Measurements from ENCODE around the gene ZFP36L1.

Gene ZFP36L1, protein sequence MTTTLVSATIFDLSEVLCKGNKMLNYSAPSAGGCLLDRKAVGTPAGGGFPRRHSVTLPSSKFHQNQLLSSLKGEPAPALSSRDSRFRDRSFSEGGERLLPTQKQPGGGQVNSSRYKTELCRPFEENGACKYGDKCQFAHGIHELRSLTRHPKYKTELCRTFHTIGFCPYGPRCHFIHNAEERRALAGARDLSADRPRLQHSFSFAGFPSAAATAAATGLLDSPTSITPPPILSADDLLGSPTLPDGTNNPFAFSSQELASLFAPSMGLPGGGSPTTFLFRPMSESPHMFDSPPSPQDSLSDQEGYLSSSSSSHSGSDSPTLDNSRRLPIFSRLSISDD

DNA sequence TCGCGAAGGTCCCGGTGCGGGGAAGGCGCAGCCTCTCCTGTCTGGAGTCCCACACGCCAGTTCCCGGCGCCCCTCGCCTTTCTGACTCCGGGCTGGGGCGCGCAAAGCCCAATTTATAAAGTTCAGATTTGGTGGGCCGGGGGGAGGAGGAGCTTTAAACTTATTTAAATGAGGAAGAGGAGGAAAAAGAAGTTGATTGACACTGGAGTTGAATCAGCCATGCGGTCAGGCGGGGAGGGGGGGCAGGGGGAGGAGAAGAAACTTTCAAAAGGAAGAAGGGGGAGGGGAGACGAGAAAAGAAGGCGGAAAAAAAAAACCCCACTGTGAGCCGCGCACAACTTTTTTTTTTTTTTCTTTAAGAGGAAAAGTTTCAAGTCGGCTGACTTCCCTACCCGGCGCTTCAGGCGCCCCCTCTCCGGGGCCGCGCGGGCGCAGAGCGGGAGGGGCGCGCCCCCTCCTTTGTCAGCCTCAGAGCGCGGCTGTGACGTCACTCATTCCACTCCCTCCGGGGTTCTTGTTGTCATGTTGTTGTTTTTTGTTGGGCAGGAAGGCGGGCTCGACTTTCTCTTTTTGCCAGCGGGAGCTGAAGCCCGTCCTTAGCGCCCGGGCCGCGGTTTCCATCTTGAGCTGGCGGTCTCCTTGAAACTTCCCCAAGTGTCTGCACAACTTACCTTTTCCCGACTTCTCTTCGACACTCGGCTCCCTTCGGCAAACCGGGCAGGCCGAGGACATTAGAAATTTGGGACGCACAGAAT lies at the start of gene ZFP36L1:
TSS of gene ZFP36L1 (minus strand) at position 89 of the 755 bp plus-strand sequence. CDS start 129 bp downstream, outside the sequence.
- peak; percentile 96 for DNase-seq (ENCODE audit: low spot score)
- FAIRE-seq, result no peak

DNA sequence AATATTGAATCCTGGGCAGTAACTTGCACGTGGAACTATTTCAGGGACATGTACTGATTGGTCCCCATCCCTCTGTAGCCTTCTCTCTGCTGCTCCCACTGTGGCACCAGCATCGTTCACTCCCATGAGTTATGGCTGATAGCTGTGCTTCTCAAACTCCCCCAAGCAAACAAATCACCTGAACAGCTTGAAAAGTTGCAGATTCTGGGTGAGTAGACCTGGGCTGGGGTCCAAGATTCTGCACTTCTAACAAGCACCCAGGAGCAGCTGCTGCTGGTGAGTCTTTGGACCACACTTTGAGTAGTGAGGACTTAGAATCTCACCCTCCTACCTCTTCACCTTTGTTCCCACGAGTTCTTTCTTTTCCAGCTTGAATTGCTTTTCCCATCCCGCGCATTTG lies 49.4 kb upstream of the ZFP36L1 start:
- FAIRE-seq (no peak), DNase-seq (ENCODE audit: low spot score) (no peak)

DNA sequence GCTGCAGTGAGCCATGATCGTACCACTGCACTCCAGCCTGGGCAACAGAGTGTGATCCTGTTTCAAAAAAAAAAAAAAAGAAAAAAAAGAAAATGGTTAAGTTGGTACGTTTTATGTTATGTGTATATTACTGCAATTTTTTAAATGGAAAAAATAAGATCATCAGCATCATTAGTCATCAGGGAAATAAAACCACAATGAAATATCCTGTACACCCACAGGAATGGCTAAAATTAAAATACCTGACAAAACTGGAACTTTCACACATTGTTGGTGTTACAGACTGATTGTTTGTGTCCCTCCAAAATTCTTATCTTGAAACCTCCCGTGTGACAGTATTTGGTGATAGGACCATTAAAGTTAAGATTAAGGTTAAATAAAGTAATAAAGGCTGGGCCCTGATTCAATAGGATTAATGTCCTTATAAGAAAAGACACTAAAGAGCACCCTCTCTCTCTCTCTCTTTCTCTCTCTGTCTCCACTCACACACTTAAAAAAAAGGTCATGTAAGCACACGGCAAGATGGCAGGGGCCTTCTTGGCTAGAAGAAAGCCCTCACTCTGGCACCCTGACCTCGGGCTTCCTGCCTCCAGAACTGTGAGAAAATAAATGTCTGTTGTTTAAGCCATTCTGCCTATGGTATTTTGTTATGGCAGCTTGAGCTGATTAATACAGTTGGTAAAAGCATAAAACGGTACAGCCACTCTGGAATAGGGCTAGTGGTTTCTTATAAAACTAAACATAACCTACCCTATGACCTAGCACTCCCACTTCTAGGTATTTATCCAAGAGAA lies 48.3 kb upstream of the ZFP36L1 start:
- FAIRE-seq, result no peak
- no peak for DNase-seq (ENCODE audit: low spot score)

DNA sequence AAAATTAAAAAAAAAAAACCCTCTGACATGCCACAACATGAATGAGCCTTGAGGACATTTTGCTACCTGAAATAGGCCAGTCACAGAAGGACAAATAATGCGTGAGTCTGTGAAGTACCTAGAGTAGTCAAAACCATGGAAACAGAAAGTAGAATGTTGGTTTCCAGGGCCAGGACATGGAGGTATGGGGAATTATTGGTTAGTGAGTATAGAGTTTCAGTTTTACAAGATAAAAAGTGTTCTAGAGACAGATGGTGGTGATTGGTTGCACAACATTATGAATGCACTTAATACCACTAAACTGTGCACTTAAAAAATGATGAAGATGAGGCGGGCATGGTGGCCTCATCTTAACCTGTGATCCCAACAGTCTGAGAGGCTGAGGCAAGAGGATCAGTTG lies 47.6 kb upstream of the ZFP36L1 start:
- DNase-seq (ENCODE audit: low spot score) (no peak), FAIRE-seq (no peak)

DNA sequence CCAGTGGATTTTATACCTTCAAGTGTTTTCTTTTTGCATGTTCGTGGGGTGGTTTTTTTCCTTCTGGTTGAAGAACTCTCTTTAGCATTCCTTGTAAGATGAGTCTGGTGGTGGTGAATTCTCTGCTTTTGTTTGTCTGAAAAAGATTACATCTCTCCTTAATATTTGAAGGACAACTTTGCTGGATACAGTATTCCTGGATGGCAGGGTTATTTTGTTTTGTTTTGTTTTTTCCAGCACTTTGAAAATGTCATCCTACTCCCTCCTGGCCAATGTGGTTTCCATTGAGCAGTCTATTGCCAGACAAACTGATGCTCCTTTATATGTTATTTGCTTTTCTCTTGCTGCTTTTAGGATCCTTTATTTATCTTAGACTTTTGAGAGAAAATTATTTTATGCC lies 43.2 kb upstream of the ZFP36L1 start:
- DNase-seq (ENCODE audit: low spot score), result no peak
- peak; percentile 85 for FAIRE-seq

DNA sequence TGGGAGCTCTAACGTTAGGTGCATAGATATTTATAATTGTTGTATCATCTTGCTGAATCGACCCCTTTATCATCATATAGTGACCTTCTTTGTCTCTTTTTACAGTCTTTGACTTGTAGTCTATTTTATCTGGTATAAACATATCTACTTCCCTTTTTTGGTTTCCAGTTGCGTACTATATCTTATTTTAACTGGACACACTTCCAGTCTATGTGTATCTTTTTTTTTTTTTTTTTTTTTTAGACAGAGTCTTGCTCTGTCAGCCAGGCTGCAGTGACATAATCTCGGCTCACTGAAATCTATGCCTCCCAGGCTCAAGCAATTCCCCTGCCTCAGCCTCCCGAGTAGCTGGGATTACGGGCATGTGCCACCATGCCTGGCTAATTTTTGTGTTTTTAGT lies 41.9 kb upstream of the ZFP36L1 start:
- no peak for FAIRE-seq
- no peak for DNase-seq (ENCODE audit: low spot score)

DNA sequence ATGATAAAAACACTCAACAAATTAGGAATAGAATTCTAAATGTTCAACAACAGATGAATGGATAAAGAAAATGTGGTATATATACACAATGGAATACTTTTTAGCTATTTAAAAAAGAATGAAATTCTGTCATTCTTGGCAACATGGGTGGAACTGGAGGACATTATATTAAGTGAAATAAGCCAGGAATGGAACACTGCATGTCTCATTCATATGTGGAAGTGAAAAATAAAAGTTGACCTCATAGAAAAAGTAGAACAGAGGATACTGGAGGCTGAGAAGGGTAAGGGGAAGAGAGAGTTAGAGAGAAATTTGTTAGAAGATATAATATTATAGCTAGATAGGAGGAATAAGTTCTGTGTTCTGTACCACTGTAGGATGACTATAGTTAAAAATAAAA lies 35.8 kb upstream of the ZFP36L1 start:
- FAIRE-seq, result no peak
- DNase-seq (ENCODE audit: low spot score), result no peak

DNA sequence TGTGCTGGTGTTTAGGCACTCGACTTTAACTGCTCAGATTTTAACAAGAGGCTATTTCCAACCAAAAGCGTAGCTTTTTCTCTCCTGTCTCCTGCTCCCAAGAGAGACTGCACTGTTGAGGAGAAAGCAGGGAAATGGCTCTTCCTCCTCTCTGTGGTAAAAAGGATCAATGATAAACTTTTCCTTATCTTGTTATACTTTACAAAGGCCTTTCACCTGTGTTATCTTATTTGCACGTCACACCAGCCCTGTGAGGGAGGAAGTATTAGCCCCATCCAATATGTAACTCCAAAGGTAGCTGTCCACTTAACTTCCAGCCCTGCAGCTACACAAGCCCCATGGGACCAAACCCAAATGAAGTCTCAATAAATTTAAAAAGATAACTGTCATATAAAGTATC lies 32.9 kb upstream of the ZFP36L1 start:
- FAIRE-seq (peak; percentile 48), DNase-seq (ENCODE audit: low spot score) (no peak)

DNA sequence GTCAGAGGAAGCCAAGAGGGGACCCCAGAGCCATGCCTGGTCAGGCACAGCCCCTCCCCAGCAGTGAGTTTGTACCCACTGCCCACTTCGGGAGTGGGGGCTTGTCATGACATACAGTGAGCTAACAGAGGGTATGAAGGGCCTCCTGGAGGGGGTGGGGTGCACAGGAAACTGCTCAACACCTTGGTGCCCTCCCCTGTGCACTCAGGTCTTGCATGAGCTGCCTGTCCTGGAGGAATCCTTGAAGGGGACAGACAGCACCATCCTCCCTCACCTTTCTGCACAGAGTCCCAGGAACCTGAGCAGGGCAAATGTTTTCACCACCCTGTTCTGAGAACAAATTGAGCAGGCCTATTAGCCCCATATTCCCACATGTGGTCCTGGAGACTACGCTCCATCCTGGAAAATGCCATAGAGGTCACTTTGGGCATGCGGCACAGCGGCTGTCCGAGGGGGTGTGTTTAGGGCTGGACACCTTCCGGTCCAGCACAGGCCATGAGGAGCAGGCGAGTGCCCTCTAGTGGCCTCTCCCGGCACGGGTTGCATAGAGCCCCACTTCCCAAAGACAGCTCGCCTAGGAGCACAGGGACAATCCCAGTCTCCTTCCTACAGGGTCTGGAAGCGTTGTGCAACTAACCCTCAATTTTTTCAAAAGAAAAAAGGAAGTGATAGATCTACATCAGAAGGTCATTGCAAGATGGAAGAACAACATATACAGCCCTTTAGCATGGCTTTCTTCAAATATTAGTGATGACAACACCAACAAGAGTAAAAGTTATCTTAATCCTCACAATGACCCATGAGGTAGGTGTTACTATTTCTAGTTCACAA lies 31.9 kb upstream of the ZFP36L1 start:
- FAIRE-seq (peak; percentile 98), DNase-seq (ENCODE audit: low spot score) (peak; percentile 98)

DNA sequence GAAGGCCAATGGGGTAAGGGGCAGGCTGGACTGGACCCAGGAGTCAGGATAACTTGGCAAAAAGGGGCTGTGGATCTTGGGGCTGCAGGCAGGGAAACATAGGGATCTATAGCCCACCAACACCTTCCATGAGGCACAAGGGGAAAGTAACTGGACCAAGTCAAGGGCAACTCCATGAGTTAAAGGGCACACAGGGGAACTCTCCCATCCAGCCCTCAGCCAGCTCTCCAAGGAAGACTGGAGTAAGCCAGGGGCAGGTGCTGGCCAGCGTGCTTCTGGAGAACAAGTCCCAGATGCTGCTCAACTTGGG lies 31.3 kb upstream of the ZFP36L1 start:
- DNase-seq (ENCODE audit: low spot score) (no peak), FAIRE-seq (no peak)

DNA sequence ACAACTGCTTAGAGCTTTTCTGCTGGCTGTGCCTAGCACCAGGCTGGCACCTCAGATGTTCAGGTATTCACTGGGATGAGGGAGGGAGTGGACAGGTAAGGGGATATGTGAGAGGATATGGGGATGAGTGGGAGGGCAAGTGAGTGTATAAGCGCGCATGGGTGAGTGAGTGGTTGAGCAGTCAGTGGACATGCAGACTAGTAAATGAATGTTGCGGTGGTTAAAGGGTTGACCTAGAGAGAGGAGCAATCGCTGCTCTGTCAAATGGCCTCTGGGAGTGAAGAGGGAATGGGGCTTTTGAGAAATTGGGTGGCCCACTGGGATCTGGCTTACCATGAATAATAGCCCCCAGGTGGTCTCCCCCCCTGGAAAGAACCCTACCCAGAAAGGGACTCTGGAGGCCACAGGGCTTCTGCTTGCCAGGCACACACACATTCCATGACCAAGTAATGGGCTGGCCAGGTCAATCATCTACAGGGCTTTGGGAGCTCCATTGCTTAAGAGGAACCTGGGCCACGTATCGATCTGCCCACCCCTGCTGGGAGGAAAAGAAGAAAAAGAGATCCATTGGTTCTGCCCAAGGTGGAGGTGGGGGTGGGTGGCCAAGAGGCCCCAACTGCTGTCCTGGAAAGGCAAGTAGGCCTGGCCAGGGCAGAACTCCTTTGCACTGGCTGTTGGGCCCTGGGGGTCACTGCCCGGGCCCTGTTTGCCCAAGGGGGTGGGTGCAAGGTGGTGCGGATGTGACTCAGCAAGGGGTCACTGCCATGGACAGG lies 30.8 kb upstream of the ZFP36L1 start:
- DNase-seq (ENCODE audit: low spot score) (no peak), FAIRE-seq (peak; percentile 37)

DNA sequence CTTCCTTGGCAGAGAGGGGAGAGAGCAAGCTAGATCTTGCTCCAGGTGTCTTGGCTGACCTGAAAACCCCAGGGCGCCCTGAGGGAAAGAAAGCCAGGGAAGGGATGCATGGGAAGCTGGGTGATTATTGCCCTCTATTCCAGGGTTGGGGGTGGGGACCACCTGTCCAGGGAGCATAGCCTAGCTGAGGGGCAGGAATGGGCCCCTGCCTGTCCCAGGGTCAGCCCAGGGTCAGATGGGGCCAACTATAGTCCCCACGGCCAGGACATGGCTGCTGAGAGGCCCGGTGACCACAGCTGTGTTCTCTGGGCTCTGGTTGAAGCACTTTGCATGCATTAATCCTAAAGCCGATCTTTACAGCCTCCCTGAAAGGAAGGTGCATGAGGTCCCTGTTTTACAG lies 30.1 kb upstream of the ZFP36L1 start:
- DNase-seq (ENCODE audit: low spot score), result no peak
- FAIRE-seq, result no peak

DNA sequence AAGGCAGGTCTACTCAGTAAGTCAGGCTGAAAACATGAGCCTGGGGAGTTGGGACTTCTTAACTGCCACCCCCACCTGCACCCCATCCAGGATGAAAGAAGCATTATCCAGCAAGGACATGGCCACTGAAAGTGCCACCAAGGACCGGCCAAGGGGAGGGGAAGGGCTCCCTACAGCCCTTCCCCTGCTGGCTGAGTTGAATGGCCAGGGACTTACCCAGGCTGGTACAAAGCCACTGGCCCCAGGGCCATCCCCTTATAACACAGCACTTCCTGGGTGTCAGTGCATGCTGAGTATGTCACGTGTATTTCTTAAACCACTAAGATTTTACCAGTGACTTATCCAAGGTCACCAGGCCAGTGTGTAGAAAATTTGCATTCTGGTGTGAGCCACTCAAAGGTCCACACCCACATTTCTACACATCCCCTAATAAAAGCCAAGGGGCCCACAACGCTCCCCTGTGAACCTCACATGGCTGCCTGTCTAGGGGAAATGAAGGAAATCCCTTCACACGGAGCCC lies 29.3 kb upstream of the ZFP36L1 start:
- FAIRE-seq, result peak; percentile 23
- no peak for DNase-seq (ENCODE audit: low spot score)

DNA sequence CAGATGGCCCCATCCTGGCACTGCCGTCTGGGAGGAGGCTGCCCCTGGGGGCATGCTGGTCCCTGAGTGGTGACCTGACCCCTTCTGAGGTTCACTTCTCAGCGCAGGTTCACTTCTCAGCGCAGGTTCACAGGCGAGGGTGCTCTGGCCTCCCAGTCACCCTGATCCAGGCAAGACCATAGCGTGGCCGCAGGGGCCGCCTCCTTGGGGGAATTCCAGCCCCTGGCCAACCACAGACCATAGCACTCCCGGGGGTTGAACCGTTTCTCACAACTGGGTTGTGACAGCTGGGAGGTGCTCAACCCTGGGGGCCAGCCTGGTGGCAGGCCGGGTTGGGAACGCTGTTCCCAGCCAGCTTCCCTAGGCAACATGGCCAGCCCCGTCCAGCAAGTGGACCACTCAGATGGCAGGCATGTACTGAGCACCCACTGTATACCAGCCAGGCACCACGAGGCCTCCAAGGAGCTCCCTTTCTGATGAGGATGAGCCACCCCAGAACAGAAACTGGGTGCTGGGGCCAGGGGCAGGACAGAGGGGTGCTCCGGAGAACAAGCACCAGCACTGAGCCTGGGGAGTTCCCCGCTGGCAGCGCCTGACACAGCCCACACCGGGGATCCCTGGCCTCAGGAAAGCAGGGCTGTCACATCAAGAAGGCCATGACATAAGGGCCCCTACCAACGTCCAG lies 28.3 kb upstream of the ZFP36L1 start:
- no peak for FAIRE-seq
- no peak for DNase-seq (ENCODE audit: low spot score)

DNA sequence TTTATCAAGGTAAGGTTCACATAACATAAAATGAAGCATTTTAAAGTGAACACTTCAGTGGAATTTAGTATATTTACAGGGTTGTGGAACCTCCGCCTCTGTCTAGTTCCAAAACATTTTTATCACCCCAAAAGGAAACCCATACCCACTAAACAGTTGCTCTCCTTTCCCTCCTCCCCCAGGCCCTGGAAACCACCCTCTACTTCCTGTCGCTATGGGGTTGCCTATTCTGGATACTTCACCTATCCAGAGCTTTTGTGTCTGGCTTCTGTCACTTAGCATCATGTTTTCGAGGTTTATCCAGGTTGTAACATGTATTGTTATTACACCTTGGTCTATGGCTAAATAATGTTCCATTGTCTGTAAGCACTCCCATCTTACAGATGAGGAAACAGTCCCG lies 27.7 kb upstream of the ZFP36L1 start:
- FAIRE-seq, result peak; percentile 42
- DNase-seq (ENCODE audit: low spot score), result no peak

DNA sequence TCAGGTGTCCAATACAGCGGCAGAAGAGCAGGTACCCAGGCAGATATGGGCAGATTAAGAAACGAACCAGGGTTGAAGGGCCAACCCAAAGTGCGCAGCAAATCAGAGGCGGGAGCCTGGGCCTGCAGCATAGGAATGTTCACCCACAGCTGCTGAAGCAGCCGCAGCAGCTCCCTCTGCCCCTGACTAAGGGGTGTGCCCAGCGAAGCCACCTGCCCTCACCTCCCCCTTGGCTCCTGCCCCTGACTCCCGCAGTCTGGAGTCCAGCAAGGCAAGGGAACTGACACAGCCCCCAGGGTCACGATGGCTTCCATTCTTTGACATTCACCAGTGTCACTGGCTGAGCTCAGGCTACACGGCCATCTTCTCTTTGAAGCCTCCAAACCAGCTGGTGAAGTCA lies 27.3 kb upstream of the ZFP36L1 start:
- no peak for DNase-seq (ENCODE audit: low spot score)
- FAIRE-seq, result no peak

DNA sequence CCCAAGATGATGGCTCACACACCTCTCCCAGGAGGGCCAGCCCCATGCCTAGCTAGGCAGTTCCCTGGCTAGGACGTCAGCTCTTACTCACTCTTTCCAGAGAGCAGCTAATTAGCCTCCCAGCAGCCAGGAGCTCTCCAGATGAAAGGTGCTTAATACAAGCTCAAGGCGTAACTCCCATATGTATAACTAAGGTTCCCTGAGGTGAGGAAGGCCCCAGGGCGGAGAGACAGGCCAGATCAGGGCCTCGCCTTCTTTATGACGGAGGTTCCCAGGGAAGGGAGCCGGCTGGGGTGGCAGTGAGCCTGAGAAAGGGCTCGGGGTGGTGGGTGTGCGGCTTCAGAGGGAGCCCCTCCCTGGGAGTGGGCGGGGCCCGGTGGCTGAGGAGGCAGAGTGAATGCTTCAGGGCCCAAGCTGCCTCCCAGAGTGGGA lies 26.4 kb upstream of the ZFP36L1 start:
- FAIRE-seq (no peak), DNase-seq (ENCODE audit: low spot score) (no peak)

DNA sequence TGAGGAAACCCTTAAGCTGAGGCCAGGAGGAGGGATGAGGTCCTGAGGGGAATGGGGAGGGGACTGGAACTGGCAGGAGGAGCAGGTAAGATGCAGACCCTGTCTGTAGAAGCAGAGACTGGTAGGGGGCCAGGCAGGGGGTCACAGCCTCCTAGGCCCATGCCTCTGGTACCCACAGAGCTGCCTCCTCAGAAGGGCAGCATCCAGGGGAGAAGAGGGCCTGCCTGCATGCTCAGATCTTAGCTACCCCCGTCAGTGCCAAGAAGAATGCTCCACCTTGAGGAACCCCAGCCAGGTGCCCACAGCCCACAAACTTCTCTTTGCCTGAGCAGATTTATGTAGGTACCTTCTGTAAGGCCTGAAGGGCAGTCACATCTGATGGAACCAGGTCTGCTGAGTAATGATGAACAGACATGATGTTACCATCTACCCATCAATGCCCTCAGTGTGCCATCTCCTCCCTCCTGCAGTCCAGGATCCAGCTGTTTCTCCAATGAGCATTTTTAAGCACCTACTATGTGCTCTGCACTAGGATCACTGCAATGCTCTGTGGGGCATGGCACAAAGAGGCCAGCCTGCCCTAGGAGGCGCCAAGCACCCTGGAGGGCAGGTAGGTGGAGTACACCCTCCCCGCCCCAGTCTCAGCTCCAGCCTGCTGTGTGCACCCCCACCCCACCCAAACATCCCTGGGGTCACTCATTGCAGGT lies 24.8 kb upstream of the ZFP36L1 start:
- DNase-seq (ENCODE audit: low spot score), result no peak
- peak; percentile 67 for FAIRE-seq

DNA sequence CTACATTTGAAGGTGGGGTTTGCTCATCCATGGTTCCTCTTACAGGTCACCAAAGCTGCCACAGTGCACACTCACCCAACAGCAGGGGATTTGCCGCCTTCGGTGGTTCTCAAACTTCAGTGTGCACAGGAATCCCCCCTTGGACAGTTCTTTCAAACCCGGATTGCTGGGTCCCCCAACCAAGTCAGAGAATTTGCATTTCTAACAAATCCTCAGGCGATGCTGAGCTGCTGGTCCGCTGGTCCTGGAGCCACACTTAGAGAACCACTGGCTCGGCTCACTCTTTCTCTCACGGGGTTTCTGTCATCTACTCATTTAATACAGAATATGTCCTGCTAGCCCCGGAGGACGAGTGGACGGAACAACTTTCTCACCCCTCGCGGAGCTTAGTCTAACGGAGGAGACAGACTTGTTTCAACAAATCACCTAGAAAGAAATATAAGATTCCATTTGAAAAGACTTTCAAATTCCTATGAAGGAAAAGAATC lies 24.1 kb upstream of the ZFP36L1 start:
- FAIRE-seq (no peak), DNase-seq (ENCODE audit: low spot score) (no peak)

Data from urothelium cell line (cell line).